T-helper 17 cell (primary cell): ENCODE results near the gene DACT3. TPM values are rescaled to one million over a fixed set of nuclear protein-coding genes. Genes with fewer than 3 reads are reported as not detected.

Experiments
- ATAC-seq: fragments of 150-1000 bp; cut with Tn5 transposase; 2 replicates; pipeline ENCODE4 v1.10.0; 2021; ENCODE audit warnings: mild to moderate bottlenecking, moderate library complexity
- DNase-seq, 3 donors: peaks; one replicate each; pipeline versions ENCODE4 v3.0.0 to v3.0.0-alpha.2; 2020 to 2021
- H3K9me3 ChIP-seq: one replicate; pipeline ENCODE4 v1.7.0; 2013; ENCODE audit warnings: low read length, mild to moderate bottlenecking; ENCODE audit not compliant: control insufficient read depth, poor library complexity, severe bottlenecking
- H3K27ac Mint-ChIP-seq: one replicate; pipeline ENCODE4 v1.8.0; 2022; ENCODE audit warnings: mild to moderate bottlenecking, moderate library complexity, mixed read lengths
- H3K27me3 Mint-ChIP-seq: one replicate; pipeline ENCODE4 v1.8.0; 2022; ENCODE audit warnings: mixed read lengths
- H3K36me3 Mint-ChIP-seq: one replicate; pipeline ENCODE4 v1.8.0; 2022; ENCODE audit warnings: low read depth, mixed read lengths
- H3K4me1 Mint-ChIP-seq: one replicate; pipeline ENCODE4 v1.8.0; 2022; ENCODE audit warnings: mild to moderate bottlenecking, mixed read lengths
- H3K4me3 Mint-ChIP-seq: one replicate; pipeline ENCODE4 v1.8.0; 2022; ENCODE audit warnings: mild to moderate bottlenecking, moderate library complexity, mixed read lengths
- total RNA-seq, 4 donors: library from RNA in 2 of 4; stranded (reverse) in 2 of 4; gene quantifications; one replicate each; pipeline ENCODE4 v1.2.3 and lab custom pipeline; 2022 to 2026

DACT3 gene
- total RNA-seq, 2 donors from 2014 or later = not detected

GRCh38 chr19:46609511-46610412, 51.2 kb downstream of the DACT3 start:
- DNase-seq = no peak
- H3K9me3 ChIP-seq = no peaks in the 10 kb centered on the region
- H3K27ac Mint-ChIP-seq = peak overlapping the region; percentile 87
- H3K4me3 Mint-ChIP-seq = no peak overlapping the region
- H3K36me3 Mint-ChIP-seq = peaks cover 11% of the 10 kb centered on the region
- H3K27me3 Mint-ChIP-seq = no peaks in the 10 kb centered on the region
- peaks cover 45% of the 10 kb centered on the region for H3K4me1 Mint-ChIP-seq
- ATAC-seq = no peak

GRCh38 chr19:46608581-46609345, 52.2 kb downstream of the DACT3 start:
- no peaks in the 10 kb centered on the region for H3K9me3 ChIP-seq
- Mint-ChIP-seq H3K4me3 (no peak overlapping the region), H3K36me3 (peaks cover 11% of the 10 kb centered on the region), H3K4me1 (peaks cover 39% of the 10 kb centered on the region), H3K27me3 (no peaks in the 10 kb centered on the region), H3K27ac (peak overlapping the region; percentile 87)
- DNase-seq (no peak), ATAC-seq (no peak)

- H3K27ac Mint-ChIP-seq = no peak overlapping the region
- H3K27me3 Mint-ChIP-seq = no peaks in the 10 kb centered on the region
- peaks cover 11% of the 10 kb centered on the region for H3K36me3 Mint-ChIP-seq
- H3K4me3 Mint-ChIP-seq = no peak overlapping the region
- DNase-seq = no peak
- peaks cover 43% of the 10 kb centered on the region for H3K4me1 Mint-ChIP-seq
- ATAC-seq = no peak
- no peaks in the 10 kb centered on the region for H3K9me3 ChIP-seq
These were observed 52.8 kb downstream of the DACT3 start for GRCh38 chr19:46608178-46608577.

- Mint-ChIP-seq H3K4me1 (peaks cover 47% of the 10 kb centered on the region), H3K27me3 (no peaks in the 10 kb centered on the region), H3K4me3 (no peak overlapping the region), H3K36me3 (peaks cover 11% of the 10 kb centered on the region), H3K27ac (peak overlapping the region; percentile 32)
- no peaks in the 10 kb centered on the region for H3K9me3 ChIP-seq
- ATAC-seq (no peak), DNase-seq (no peak)
These were observed 53.5 kb downstream of the DACT3 start for GRCh38 chr19:46607448-46607841.

GRCh38 chr19:46606681-46607447, 54.1 kb downstream of the DACT3 start:
- Mint-ChIP-seq H3K4me1 (peaks cover 47% of the 10 kb centered on the region), H3K36me3 (peaks cover 15% of the 10 kb centered on the region), H3K27ac (peak overlapping the region; percentile 32), H3K4me3 (no peak overlapping the region), H3K27me3 (no peaks in the 10 kb centered on the region)
- H3K9me3 ChIP-seq = no peaks in the 10 kb centered on the region
- DNase-seq = no peak
- no peak for ATAC-seq

- Mint-ChIP-seq H3K36me3 (peaks cover 15% of the 10 kb centered on the region), H3K27me3 (no peaks in the 10 kb centered on the region)
- no peak for DNase-seq
These were observed 55.0 kb downstream of the DACT3 start for GRCh38 chr19:46606019-46606418.

GRCh38 chr19:46605356-46605821, 55.6 kb downstream of the DACT3 start:
- no peak overlapping the region for H3K4me3 Mint-ChIP-seq
- no peaks in the 10 kb centered on the region for H3K9me3 ChIP-seq
- H3K4me1 Mint-ChIP-seq = peaks cover 35% of the 10 kb centered on the region
- peaks cover 18% of the 10 kb centered on the region for H3K36me3 Mint-ChIP-seq
- H3K27ac Mint-ChIP-seq = no peak overlapping the region
- H3K27me3 Mint-ChIP-seq = no peaks in the 10 kb centered on the region
- no peak for ATAC-seq
- DNase-seq = no peak

More at GRCh38 chr19:46606019-46606418, 55.0 kb downstream of the DACT3 start:
- H3K4me3 Mint-ChIP-seq = no peak overlapping the region
- no peak overlapping the region for H3K27ac Mint-ChIP-seq
- H3K9me3 ChIP-seq = no peaks in the 10 kb centered on the region
- ATAC-seq = no peak
- H3K4me1 Mint-ChIP-seq = peaks cover 38% of the 10 kb centered on the region

- no peaks in the 10 kb centered on the region for H3K9me3 ChIP-seq
- peaks cover 17% of the 10 kb centered on the region for H3K36me3 Mint-ChIP-seq
- no peak overlapping the region for H3K4me3 Mint-ChIP-seq
- ATAC-seq (no peak), DNase-seq (no peak)
- peaks cover 37% of the 10 kb centered on the region for H3K4me1 Mint-ChIP-seq
- H3K27ac Mint-ChIP-seq = no peak overlapping the region
- no peaks in the 10 kb centered on the region for H3K27me3 Mint-ChIP-seq
These were observed 56.1 kb downstream of the DACT3 start for GRCh38 chr19:46604781-46605355.

GRCh38 chr19:46603752-46604231, 57.2 kb downstream of the DACT3 start:
- H3K4me1 Mint-ChIP-seq = peaks cover 32% of the 10 kb centered on the region
- peaks cover 11% of the 10 kb centered on the region for H3K36me3 Mint-ChIP-seq
- no peaks in the 10 kb centered on the region for H3K27me3 Mint-ChIP-seq
- H3K27ac Mint-ChIP-seq = peak overlapping the region; percentile 99
- no peaks in the 10 kb centered on the region for H3K9me3 ChIP-seq
- DNase-seq (no peak), ATAC-seq (no peak)
- peak overlapping the region; percentile 96 for H3K4me3 Mint-ChIP-seq

- Mint-ChIP-seq H3K4me1 (peaks cover 32% of the 10 kb centered on the region), H3K36me3 (peaks cover 10% of the 10 kb centered on the region), H3K27me3 (no peaks in the 10 kb centered on the region), H3K4me3 (peak overlapping the region; percentile 96), H3K27ac (peak overlapping the region; percentile 99)
- H3K9me3 ChIP-seq = no peaks in the 10 kb centered on the region
- no peak for ATAC-seq
- no peak for DNase-seq
These were observed 57.8 kb downstream of the DACT3 start for GRCh38 chr19:46603195-46603637.

GRCh38 chr19:46602392-46603194, 58.4 kb downstream of the DACT3 start:
- Mint-ChIP-seq H3K27ac (peak overlapping the region; percentile 99), H3K27me3 (no peaks in the 10 kb centered on the region), H3K4me1 (peaks cover 30% of the 10 kb centered on the region), H3K4me3 (peak overlapping the region; percentile 96), H3K36me3 (peaks cover 7% of the 10 kb centered on the region)
- no peaks in the 10 kb centered on the region for H3K9me3 ChIP-seq
- no peak for ATAC-seq
- no peak for DNase-seq
